ENCODE measurements around the gene RNF44. TPM values are rescaled to one million over a fixed set of nuclear protein-coding genes. Genes with fewer than 3 reads are reported as not detected.
A peak's percentile ranks its signal among the peaks of the same experiment; 100 is the strongest.

The RNF44 gene
- total RNA-seq, 1 experiment from 2014 or later = 84.2 TPM

DNA sequence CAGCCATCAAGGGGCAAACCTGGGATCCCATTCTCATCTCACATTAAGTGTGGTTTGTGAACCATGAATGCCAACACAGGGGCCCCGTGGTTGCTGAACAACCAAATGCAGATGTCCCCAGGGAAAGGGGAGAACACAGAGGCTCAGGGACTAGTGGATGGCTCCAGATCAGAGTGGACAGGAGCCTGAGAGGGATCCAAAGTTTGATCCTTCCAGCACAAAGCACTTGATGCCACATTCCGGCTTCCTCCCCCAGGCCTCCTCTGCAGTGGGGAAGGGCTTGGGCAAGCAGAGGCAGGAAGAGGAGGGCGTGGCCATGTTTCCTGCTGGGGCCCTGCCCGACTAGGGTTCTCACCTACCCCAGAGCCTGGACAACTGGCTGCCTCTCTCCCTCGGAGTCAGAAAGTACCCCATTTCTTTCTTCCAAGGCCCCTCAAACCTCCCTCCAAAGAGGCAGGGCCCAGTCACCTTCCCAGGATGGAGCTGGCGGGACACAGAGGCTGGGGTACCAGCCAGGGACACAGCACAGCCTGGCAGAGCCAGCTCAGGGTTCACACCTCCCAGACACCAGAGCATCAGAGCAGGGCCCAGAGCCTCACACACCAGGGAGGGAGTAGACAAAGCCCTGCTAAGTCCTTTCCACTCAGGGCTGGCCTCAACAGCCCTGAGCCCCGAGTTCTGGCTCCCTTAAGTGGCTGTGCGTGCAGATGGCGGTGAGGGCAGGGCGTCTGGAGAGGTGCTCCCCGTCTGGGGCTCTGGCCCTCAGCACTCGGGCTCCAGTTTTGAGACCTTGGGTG, 4.3 kb upstream of the RNF44 start:
- DNase-seq = peak; percentile 67 to 77
- Histone ChIP-seq H3K4me1 (peaks cover 33% of the 10 kb centered on the region), H3K4me3 (ENCODE audit: low read depth, low read length) (no peak overlapping the region), H3K27me3 (replicated peaks; ENCODE audit: control insufficient read depth, insufficient read depth, low read length) (no peaks in the 10 kb centered on the region), H3K9me3 (no peaks in the 10 kb centered on the region), H3K36me3 (ENCODE audit: control insufficient read depth, insufficient read depth, low read length) (no peaks in the 10 kb centered on the region)
- no TSS peak for BruUV-seq (replicated peaks)
- no peaks in the 10 kb centered on the region for H3K9me3 Mint-ChIP-seq (ENCODE audit: unreplicated experiment)
- TF ChIP-seq, protein P1, sequence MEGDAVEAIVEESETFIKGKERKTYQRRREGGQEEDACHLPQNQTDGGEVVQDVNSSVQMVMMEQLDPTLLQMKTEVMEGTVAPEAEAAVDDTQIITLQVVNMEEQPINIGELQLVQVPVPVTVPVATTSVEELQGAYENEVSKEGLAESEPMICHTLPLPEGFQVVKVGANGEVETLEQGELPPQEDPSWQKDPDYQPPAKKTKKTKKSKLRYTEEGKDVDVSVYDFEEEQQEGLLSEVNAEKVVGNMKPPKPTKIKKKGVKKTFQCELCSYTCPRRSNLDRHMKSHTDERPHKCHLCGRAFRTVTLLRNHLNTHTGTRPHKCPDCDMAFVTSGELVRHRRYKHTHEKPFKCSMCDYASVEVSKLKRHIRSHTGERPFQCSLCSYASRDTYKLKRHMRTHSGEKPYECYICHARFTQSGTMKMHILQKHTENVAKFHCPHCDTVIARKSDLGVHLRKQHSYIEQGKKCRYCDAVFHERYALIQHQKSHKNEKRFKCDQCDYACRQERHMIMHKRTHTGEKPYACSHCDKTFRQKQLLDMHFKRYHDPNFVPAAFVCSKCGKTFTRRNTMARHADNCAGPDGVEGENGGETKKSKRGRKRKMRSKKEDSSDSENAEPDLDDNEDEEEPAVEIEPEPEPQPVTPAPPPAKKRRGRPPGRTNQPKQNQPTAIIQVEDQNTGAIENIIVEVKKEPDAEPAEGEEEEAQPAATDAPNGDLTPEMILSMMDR (IDR thresholded peaks at IDR 0.05; ENCODE audit: insufficient read depth in 1 of 2, low read depth in 1 of 2, low read length in 1 of 2, severe bottlenecking in 1 of 2, unreplicated experiment in 1 of 2) = no peak
- H3K4me3 Mint-ChIP-seq (ENCODE audit: unreplicated experiment) = peak overlapping the region; percentile 81
- H3K4me1 Mint-ChIP-seq (ENCODE audit: low read depth, unreplicated experiment) = peaks cover 36% of the 10 kb centered on the region
- CTCF ChIA-PET = no interaction called here
- H3K36me3 Mint-ChIP-seq (ENCODE audit: insufficient read depth, unreplicated experiment) = peaks cover 33% of the 10 kb centered on the region
- intact Hi-C loops (cut with micrococcal nuclease; ENCODE audit: unreplicated experiment) = no loop called here
- peak overlapping the region; percentile 74 for H3K27ac Mint-ChIP-seq (ENCODE audit: unreplicated experiment)
- H3K27me3 Mint-ChIP-seq (ENCODE audit: insufficient read depth, unreplicated experiment) = no peaks in the 10 kb centered on the region
- POLR2A ChIA-PET = no interaction called here

DNA sequence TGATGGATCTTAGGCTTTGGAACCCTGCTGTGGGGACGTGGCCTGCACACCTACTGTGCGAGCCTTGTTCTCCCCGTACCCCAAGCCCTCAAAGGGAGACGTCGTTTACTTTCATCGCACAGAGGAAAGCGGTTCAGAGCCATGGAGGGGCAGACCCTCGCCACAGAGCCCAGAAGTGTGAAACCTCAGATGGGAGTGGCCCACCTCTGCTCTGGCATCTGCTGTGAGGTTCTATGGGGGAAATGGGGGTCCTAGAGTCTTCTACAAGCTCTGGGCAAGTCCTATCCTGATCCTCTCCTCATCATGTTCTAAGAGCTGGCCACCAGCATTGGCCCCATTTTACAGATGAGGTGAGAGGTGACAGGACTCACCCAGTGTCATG, 3.7 kb upstream of the RNF44 start:
- no peaks in the 10 kb centered on the region for H3K9me3 ChIP-seq
- intact Hi-C loops (cut with micrococcal nuclease; ENCODE audit: unreplicated experiment) = no loop called here
- no peak overlapping the region for H3K4me3 ChIP-seq (ENCODE audit: low read depth, low read length)
- Mint-ChIP-seq H3K36me3 (ENCODE audit: insufficient read depth, unreplicated experiment) (peaks cover 39% of the 10 kb centered on the region), H3K27me3 (ENCODE audit: insufficient read depth, unreplicated experiment) (no peaks in the 10 kb centered on the region), H3K9me3 (ENCODE audit: unreplicated experiment) (no peaks in the 10 kb centered on the region), H3K4me3 (ENCODE audit: unreplicated experiment) (peak overlapping the region; percentile 33), H3K4me1 (ENCODE audit: low read depth, unreplicated experiment) (peaks cover 36% of the 10 kb centered on the region), H3K27ac (ENCODE audit: unreplicated experiment) (no peak overlapping the region)
- BruUV-seq (replicated peaks) = no TSS peak
- no peak for DNase-seq
- H3K4me1 ChIP-seq = peaks cover 30% of the 10 kb centered on the region
- ChIA-PET CTCF (interaction anchor here (1.0 kb wide), 1 partner anchor 93 kb away, joined by 3 read pairs; the partner anchor contains the start of gene FAF2), POLR2A (no interaction called here)
- H3K27me3 ChIP-seq (replicated peaks; ENCODE audit: control insufficient read depth, insufficient read depth, low read length) = no peaks in the 10 kb centered on the region
- TF ChIP-seq, protein P1 (IDR thresholded peaks at IDR 0.05; ENCODE audit: insufficient read depth in 1 of 2, low read depth in 1 of 2, low read length in 1 of 2, severe bottlenecking in 1 of 2, unreplicated experiment in 1 of 2) = no peak
- no peaks in the 10 kb centered on the region for H3K36me3 ChIP-seq (ENCODE audit: control insufficient read depth, insufficient read depth, low read length)

DNA sequence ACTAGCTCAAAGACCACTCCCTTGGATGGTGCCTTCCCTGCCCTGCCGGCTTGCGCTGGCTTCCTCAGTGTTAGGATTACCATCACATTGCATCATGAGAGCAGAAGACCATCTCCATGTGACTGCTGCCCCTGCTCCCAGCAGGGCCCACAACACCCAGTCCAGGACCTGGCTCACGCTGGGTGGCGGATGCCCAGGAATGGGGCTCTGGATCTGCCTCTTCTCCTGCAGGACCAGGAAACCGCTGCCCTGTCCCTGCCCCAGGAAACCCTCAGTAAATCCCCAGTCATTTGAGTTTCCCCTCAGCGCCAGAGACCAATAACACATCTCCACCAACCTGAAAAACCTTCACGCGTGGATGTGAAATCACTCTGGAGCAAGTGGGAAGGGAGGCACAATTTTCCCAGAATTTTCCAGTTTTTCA, 3.3 kb upstream of the RNF44 start:
- H3K4me1 ChIP-seq = peaks cover 25% of the 10 kb centered on the region
- ChIA-PET POLR2A (no interaction called here), CTCF (interaction anchor here (1.0 kb wide), 1 partner anchor 93 kb away, joined by 3 read pairs; the partner anchor contains the start of gene FAF2)
- H3K27ac Mint-ChIP-seq (ENCODE audit: unreplicated experiment) = peak overlapping the region; percentile 25
- H3K36me3 ChIP-seq (ENCODE audit: control insufficient read depth, insufficient read depth, low read length) = no peaks in the 10 kb centered on the region
- no peaks in the 10 kb centered on the region for H3K9me3 Mint-ChIP-seq (ENCODE audit: unreplicated experiment)
- H3K27me3 Mint-ChIP-seq (ENCODE audit: insufficient read depth, unreplicated experiment) = no peaks in the 10 kb centered on the region
- peaks cover 43% of the 10 kb centered on the region for H3K36me3 Mint-ChIP-seq (ENCODE audit: insufficient read depth, unreplicated experiment)
- H3K4me3 Mint-ChIP-seq (ENCODE audit: unreplicated experiment) = peak overlapping the region; percentile 33
- TF ChIP-seq, protein P1 (IDR thresholded peaks at IDR 0.05; ENCODE audit: insufficient read depth in 1 of 2, low read depth in 1 of 2, low read length in 1 of 2, severe bottlenecking in 1 of 2, unreplicated experiment in 1 of 2) = no peak
- intact Hi-C loops (cut with micrococcal nuclease; ENCODE audit: unreplicated experiment) = no loop called here
- no peaks in the 10 kb centered on the region for H3K27me3 ChIP-seq (replicated peaks; ENCODE audit: control insufficient read depth, insufficient read depth, low read length)
- no peak overlapping the region for H3K4me3 ChIP-seq (ENCODE audit: low read depth, low read length)
- no peaks in the 10 kb centered on the region for H3K9me3 ChIP-seq
- no peak for DNase-seq
- no TSS peak for BruUV-seq (replicated peaks)
- H3K4me1 Mint-ChIP-seq (ENCODE audit: low read depth, unreplicated experiment) = peaks cover 36% of the 10 kb centered on the region

Measured in Caco-2 (cell line).